PC-9 (cell line): ENCODE results near the gene KPNA6.

Experiments used
- EZH2 ChIP-seq: fragments of 200-600 bp; sonication (generic); IDR thresholded peaks from 2 replicates; pipeline ENCODE4 v1.8.0; 2017; ENCODE audit warnings: antibody characterized with exemption, low read depth
- TF ChIP-seq, protein P1 (sequence below): fragments of 200-600 bp; sonication (generic); conservative IDR thresholded peaks from 2 replicates; pipeline ENCODE4 v1.6.1; 2017; ENCODE audit warnings: mixed run types, antibody characterized with exemption, mild to moderate bottlenecking, moderate library complexity

DNA sequence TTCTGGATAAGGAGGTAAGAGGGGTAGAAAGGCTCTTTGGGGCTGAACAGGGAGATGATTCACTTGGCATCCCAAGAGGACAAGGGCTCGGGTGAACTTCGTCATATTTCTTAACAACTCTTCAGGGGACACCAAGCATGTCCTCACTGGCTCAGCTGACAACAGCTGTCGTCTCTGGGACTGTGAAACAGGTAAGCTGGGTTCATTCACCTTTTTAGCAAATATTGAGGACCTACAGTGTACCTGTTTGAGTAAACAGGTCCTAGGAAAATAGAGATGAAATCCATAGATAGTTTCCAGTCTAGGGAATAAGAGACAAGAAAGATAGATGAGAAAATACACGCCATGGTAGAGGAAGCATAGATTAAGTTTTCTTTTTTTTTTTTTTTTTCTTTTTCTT lies 116.4 kb downstream of the KPNA6 start:
- TF ChIP-seq, protein P1, sequence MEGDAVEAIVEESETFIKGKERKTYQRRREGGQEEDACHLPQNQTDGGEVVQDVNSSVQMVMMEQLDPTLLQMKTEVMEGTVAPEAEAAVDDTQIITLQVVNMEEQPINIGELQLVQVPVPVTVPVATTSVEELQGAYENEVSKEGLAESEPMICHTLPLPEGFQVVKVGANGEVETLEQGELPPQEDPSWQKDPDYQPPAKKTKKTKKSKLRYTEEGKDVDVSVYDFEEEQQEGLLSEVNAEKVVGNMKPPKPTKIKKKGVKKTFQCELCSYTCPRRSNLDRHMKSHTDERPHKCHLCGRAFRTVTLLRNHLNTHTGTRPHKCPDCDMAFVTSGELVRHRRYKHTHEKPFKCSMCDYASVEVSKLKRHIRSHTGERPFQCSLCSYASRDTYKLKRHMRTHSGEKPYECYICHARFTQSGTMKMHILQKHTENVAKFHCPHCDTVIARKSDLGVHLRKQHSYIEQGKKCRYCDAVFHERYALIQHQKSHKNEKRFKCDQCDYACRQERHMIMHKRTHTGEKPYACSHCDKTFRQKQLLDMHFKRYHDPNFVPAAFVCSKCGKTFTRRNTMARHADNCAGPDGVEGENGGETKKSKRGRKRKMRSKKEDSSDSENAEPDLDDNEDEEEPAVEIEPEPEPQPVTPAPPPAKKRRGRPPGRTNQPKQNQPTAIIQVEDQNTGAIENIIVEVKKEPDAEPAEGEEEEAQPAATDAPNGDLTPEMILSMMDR: no peak
- no peak for TF ChIP-seq EZH2
